GM20431 (cell line): Measurements from ENCODE around the gene IRGQ.
"Not testable (repeated sequence)": the region's sequence is repeated elsewhere in the genome, so short reads cannot be mapped to it uniquely, and the experiment has no call there.

Experiments used
- in situ Hi-C: fragments of 300-500 bp; cut with MseI, MboI; formaldehyde crosslinking; loops from one replicate; pipeline ENCODE4 v1.15.0; 2020; ENCODE audit warnings: low sequenced_read_pairs; ENCODE audit not compliant: unreplicated experiment

The IRGQ gene

GRCh38 chr19:43551399-43552197 is 44.3 kb downstream of the IRGQ start:
- in situ Hi-C loops, result no loop called here

GRCh38 chr19:43548706-43549105 is 47.2 kb downstream of the IRGQ start:
- in situ Hi-C loops, result no loop called here

DNA sequence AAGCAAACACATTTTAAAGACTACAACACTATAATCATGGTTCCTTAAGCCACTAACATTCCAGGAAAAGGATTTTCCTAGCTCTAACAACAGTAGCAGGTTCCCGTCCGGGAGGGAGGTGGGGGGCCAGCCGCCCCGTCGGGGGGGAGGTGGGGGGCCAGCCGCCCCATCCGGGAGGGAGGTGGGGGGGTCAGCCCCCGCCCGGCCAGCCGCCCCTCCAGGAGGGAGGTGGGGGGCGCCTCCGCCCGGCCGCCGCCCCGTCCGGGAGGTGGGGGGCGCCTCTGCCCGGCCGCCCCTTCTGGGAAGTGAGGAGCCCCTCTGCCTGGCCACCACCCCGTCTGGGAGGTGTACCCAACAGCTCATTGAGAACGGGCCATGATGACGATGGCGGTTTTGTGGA is 48.0 kb downstream of the IRGQ start:
- in situ Hi-C loops, result not testable (repeated sequence)

DNA sequence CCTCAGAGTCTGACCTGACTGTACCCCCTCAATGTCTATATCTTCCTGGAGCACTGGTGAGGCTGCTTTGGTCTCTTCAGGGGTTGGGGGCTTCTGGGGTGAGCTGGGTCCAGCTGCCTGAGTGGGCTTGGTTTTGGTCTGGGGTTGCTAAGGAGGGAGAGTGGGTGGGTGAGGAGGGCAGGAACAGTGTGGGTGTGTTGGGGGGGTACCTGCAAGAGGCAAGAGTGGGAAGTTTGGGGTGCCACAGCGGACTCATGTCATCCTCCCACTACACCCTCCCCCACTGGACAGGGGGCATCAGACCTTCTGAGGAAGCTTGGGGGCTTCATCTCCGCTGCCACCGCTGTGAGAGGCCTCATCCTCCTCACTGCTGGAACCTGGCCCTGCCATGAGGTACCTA is 49.4 kb downstream of the IRGQ start:
- in situ Hi-C loops, result no loop called here

DNA sequence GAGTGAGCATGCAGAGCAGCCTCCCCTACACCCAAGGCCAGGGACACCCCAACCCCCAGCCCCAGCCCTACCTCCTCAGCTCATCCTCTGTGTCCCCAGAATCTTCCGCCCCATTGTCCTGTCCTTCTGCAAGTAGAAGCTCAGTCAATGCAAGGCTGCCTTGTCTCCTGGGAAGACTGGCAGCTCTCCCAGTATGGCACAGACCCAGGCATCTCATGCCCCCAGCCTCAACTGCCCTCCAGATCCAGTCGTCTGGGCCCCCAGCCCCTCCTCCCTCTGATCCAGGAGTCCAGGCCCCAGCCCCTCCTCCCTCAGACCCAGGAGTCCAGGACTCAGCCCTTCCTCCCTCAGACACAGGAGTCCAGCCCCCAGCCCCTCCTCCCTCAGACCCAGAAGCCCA is 50.0 kb downstream of the IRGQ start:
- in situ Hi-C loops, result no loop called here

DNA sequence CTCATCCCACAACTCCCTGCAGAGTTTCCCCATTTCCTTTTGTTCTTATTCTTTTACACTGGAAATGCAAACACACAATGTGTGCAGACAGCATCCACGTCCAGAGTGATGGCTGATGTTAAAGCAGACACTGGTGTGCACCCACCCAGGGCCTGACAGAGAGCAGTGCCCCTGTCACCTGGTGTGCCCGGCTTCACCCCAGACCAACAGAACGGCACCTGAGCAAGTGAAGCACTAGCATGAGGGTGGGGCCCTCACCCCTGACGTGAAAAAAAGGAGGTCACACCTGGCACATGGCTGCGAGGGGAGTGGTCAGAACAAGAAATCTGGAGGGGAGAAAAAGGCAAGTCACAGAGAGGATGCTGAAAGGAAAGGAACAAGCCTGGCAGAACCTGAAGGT is 50.7 kb downstream of the IRGQ start:
- in situ Hi-C loops, result no loop called here

- in situ Hi-C loops, result no loop called here
These were observed 51.9 kb downstream of the IRGQ start for GRCh38 chr19:43544077-43544476.

DNA sequence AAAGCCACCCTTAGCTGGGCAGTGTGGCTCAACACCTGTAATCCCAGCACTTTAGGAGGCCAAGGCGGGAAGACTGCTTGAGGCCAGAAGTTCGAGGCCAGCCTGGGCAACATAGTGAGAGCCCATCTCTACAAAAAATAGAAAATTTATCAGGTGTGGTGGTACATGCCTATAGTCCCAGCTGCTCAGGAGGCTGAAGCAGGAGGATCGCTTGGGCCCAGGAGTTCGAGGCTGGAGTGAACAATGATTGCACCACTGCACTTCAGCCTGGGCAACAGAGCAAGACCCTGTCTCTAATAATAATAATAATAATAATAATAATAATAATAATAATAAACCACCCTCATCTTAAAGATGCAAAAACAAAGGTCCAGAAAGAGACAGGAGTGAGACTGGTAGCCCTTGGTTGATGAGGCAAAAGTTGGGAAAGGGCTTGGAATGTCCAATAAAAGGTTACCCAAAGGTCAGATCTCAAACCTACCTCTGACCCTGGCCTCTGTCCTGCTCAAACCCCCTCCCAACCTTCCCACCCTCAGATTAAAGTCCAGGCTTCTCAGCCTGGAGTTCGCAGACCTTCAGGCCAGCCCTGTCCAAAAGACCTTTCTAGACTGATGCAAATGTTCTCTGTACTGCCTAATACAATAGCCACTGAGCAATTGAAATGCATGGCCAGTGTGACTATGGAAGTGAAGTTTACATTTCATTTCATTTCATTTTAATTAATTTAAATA is 53.8 kb downstream of the IRGQ start:
- in situ Hi-C loops, result no loop called here

- in situ Hi-C loops, result no loop called here
These were observed 55.6 kb downstream of the IRGQ start for GRCh38 chr19:43540381-43540780.

DNA sequence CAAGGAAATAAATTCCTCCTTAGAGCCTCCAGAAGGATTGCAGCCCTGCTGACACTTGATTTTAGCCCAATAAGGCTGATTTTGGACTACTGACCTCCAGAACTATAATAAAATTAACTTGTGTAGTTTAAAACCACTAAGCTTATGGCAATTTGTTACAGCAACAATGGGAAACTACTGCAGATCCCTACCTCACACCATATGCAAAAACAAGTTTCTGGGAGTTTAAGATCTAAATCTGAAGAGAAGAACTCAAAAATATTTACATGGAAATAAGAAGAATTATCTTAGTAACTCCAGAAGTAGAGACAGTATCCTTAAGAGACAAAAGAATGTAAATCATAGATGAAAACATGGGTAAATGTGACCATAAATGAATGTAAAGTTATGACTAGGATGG is 57.0 kb downstream of the IRGQ start:
- in situ Hi-C loops, result no loop called here

DNA sequence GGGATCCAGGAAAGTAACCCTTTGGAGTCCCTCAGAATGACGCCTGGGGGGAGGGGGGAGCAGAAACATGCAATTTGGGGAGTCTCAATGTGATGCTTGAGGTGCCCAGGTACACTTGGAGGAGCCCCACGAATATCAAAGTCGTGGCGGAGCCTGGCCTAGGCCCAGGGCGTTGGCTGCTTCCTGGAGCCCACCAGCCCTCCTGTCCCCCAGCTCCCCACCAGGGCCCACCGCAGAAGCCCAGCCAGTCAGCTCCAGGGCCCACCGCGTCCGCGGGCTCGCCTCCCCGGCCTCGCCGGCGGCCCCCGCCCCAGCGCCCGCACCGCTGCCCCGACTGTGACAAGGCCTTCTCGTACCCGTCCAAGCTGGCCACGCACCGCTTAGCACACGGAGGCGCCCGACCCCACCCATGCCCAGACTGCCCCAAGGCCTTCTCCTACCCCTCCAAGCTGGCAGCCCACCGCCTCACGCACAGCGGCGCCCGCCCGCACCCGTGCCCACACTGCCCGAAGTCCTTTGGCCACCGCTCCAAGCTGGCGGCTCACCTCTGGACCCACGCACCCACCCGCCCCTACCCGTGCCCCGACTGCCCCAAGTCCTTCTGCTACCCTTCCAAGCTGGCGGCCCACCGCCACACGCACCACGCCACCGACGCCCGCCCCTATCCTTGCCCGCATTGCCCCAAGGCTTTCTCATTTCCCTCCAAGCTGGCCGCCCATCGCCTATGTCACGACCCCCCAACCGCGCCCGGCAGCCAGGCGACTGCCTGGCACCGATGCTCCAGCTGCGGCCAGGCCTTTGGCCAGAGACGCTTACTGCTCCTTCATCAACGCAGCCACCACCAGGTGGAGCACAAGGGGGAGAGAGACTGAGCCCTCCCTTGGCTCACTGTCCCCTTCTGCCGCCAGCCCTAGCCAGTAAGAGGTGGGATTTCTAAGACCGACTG is 60.8 kb downstream of the IRGQ start:
- in situ Hi-C loops, result no loop called here
